ENCODE measurements around the gene CMIP.

GRCh38 chr16:81615833-81616232 is 171.2 kb downstream of the CMIP start:
- TF ChIP-seq CTCF (IDR thresholded peaks at IDR 0.05) (no peak), POLR2A (IDR thresholded peaks at IDR 0.05) (no peak), POLR2AphosphoS5 (IDR thresholded peaks at IDR 0.05) (no peak)

All from prostate gland (tissue), 2 donors.